Measurements from ENCODE around the gene ODR4.
A peak's percentile ranks its signal among the peaks of the same experiment; 100 is the strongest.
"Not testable (repeated sequence)": the region's sequence is repeated elsewhere in the genome, so short reads cannot be mapped to it uniquely, and the experiment has no call there.

Gene ODR4

DNA sequence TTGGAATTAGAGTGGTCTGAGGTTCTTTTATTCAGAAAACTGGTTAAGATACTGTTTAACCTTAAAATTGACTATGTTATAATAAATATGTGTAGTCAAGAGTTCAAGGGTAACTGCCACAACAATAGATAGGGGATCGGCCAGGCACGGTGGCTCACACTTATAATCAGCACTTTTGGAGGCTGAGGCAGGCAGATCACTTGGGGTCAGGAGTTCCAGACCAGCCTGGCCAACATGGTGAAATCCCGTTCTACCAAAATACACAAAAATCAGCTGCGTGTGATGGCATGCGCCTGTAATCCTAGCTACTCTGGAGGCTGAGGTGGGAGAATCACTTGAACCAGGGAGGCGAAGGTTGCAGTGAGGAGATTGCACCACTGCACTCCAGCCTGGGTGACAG lies 45.8 kb downstream of the ODR4 start:
- DNase-seq (ENCODE audit: low spot score) = no peak

DNA sequence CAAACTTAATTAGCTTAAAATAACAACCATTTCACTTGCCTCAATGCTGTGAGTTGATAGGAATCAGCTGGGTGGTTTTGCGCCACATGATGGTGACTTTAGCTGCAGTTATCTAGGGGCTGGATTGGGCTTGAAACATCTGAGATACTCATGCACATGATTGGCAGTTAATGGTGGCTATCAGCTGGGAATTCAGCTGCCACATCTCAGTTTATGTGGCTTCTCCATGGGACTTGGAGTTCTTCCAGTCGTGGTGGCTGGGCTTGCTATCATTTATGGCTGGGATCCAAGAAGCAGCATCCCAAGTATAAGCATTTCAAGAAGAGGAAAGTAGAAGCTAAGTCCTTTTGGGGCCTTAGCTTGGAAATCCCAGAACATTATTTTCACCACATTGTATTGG lies 48.9 kb downstream of the ODR4 start:
- no peak for DNase-seq (ENCODE audit: low spot score)

DNA sequence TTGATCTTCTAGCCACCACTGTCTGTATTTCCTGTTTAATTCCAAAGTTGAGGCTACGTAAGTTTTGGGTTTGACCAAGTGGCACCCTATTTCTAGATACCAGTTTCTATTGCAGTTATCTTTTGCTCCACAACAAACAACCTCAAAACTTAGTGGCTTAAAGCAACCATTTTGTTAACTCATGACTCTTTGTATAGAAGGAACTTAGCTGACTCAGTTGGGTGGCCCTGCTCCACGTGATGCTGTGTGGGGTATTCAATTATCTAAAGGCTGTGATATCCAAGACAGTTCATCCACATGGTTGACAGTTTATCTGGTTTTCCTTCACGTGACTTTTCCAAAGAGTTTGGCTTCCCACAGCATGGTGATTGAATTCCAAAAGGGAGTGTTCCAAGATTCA lies 50.5 kb downstream of the ODR4 start:
- no peak for DNase-seq (ENCODE audit: low spot score)

DNA sequence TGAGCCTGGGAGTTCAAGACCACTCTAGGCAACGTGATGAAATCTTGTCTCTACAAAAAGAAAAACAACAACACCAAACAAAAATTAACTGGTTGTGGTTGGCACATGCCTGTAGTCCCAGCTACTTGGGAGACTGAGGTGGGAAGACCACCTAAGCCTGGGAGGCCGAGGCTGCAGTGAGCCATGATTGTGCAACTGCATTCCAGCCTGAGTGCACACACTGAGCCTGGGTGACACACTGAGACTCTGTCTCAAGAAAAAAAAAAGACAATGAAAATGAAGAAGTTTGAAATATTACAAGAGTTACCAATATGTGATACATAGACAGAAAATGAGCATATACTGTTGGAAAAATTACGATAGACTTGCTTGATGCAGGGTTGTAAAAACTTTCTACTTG lies 53.4 kb downstream of the ODR4 start:
- no peak for DNase-seq (ENCODE audit: low spot score)

DNA sequence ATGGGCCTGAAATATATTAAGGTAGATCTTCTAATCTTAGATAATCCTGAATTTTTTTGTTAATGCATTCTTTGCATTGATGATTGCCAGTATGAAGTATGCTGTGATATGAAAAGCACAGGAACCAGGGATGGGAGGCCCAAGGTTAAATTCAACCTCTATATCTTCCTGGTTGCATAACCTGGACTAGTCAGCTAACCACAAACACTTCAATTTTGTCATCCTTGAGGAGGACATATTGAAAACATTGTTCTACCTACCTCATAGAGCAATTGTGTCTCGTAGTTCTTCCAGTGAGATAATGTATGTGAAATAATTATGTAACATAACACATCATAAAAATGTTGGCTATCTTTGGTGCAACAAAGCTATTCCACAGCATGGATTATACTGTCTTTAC lies 59.7 kb downstream of the ODR4 start:
- DNase-seq (ENCODE audit: low spot score) = no peak

DNA sequence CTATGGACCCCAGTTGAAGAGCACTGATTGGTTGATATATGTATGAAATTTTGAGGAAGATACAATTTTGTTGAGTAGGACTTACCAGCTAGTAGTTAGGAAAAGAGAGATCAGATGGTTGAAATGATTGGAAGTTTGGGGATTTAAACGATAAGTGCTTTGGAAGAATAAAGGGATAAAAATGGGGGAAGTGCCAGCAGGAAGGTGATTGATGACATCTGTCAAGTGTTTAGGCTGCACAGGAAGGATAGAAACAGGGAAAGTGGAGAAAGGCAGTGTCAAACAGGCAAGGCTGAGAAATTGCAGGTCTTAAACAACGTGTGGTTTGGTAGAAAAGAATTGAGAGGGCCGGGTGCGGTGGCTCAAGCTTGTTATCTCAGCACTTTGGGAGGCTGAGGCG lies 62.9 kb downstream of the ODR4 start:
- DNase-seq (ENCODE audit: low spot score) = no peak

DNA sequence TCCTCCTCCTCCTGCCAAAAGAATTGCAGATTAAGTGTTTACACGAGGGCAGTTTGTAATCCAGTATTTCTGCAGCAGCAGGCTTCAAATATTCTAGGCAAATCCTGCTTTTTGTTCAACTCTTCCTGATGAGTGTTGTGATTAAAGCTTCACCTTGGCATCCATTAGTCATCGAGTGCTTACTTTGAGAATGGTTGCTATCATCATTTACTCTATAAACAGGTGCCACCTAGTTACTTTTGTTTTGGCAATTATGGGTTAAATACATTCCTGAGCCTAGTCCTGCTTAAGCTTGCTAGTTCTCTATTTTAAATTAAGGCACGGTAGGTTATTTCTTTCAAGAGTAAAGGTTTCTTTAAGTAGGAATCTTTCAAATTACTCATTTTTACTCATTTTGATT lies 64.9 kb downstream of the ODR4 start:
- DNase-seq (ENCODE audit: low spot score) = no peak

DNA sequence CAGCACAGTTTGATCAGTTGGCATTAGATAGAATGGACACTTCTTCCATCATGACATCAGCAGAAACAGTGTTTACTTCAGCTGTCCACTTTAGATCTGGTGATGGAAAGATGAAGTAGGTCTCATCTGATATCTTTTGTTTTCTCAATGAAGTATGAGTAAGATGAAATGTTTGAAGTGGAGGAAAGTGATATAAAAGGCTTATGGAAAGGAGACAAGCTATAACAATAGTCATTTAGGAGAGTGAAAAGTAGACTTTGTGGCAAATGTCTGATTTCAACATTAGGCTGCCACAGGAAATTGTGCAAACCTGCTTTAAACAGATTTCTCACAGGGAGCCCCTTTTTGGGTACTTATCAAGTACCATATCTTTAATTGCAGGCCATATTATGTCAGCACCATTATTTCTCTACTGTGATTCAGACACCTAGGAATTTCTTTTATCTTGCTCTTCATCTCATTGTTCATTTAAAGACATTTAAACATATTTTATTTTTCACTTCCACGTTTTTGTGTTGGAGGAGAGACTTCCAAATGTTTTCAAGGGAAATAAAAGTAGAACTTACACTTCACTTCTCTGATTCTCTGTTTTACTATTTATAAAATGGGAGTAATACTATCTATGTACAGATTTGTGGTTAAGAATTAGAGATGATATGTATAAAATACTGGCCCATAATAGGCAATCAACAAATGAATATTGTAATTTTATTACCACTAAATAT lies 67.2 kb downstream of the ODR4 start:
- DNase-seq (ENCODE audit: low spot score) = no peak

DNA sequence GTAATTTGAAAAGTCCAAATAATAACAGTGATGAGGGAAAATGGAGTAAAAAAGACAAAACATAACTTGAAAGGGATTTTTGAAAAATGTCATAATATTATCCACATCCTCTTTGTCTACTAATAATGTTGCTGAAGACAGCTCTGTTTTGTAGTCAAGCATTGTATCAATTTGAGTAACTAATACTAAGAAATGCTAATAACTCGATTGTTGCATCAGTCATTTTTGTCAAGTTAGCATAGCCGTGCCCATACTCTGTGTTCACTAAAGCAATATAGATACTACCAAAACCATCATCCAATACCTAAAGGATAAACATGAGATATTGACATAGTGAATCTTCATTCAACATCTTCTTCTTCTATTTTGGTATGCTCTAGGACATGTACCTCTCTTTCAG lies 68.0 kb downstream of the ODR4 start:
- DNase-seq (ENCODE audit: low spot score) = no peak

DNA sequence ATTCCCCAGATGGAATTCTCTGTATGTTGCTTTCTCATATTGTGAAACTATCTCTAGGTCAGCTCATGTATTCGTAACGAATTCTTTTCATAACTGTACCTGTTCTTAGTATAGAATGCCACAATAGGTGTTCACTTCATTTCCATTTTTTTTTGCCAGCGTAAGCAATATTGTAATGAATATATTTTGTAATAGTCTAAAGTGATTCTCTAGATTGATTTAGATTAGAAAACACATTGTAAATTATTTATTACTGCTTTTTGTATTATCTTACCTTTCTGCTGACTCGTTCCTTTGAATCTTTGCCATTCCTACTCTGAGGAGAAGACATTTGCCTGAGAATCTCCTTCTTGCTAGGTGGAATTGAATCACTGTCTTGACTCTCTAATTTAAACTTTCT lies 70.5 kb downstream of the ODR4 start:
- no peak for DNase-seq (ENCODE audit: low spot score)

DNA sequence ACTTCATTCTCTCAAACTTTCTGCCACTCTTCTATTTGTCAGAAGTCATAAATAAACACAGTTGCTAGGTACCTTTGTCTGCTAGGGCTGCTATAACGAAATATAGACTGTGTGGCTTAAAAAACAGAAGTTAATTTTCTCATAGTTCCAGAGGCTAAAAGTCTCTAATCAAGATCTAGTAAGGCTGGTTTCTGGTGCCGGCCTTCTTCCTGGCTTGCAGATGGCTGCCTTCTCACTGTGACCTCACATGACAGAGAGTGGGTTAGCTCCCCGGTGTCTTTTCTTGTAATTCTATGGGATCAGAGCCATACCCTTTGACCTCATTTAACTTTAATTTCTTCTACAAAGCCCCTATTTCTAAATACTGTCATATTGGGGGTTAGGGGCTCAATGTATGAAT lies 79.3 kb downstream of the ODR4 start:
- no peak for DNase-seq (ENCODE audit: low spot score)

DNA sequence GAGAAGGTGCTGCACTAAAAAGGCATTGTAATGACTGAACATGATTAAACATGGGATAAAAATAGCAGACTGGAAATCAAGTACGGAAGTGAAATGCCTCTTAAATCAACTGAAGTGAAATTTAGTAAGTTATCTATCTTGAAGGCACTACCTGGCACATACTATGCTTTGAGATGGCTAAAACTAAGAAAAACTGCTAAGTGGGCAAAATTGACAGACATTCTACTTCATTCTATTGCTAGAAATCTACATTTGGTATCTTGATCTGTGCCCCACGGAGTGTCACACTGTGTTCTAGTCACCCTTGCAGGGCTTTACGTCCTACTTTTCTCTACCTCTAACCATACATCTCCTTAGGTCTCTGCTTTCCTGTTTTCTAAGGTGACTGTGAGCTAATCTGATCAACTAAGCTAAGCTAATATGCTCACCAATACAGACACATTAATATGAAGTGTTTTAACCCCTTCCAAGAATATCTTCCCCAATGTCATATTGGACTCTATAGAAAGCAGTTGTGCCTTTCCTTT lies 81.2 kb downstream of the ODR4 start:
- DNase-seq (ENCODE audit: low spot score) = no peak

DNA sequence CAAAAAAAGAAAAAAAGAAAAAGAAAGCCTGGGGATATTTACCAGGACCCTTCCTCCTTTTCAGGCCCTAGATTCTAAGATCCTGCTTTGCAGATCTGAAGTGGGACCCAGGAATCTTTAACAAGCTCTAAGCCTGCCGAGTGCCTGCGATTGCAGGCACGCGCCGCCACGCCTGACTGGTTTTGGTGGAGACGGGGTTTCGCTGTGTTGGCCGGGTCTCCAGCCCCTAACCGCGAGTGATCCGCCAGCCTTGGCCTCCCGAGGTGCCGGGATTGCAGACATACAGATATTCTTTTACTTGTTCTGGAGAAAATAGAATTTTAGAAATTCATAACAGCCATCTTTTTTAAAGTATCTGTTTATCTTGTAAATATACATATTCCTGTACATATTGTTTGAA lies 83.5 kb downstream of the ODR4 start:
- DNase-seq (ENCODE audit: low spot score) = not testable (repeated sequence)

DNA sequence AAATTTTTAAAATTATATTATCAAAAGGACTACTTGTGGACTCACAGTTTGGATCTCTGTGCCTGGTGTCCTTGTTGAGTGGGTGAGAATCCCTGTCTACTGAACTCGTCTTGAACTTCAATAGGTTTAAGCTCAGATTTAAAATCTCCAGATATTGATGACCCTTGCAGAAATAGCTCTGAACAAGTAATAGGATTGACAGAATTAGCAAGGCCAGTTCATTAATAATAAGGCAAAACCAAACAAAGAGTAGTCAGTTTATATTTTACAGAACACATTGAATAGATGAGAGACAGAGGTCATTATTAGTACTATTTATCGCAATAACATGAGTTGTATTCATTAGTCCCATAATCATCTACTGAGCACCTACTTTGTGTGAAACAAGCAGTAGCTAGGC lies 85.4 kb downstream of the ODR4 start, which contains the start of gene PDC:
Gene PDC (minus strand): TSS at position 101 of the 400 bp plus-strand sequence. CDS start 11,655 bp downstream, outside the sequence.
- no peak for DNase-seq (ENCODE audit: low spot score)

DNA sequence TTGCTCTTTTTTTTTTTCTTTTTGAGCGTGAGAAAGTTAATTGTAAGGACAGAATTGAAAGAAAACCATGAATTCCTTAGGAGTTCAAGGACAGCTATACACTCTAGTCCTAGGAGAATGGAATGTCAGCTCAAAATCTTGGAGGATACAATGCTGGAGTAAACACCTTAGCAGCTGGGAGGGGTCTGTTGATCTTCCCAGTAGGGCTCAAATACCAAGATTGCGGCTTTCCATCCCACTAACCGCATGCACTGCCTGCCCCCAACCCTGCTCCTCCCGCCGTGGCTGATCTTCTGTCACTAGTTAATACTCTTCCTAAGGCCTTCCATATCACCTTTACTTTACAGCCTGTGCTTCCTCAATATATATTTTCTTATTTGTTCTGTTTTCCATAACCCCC lies 87.9 kb downstream of the ODR4 start:
- no peak for DNase-seq (ENCODE audit: low spot score)

DNA sequence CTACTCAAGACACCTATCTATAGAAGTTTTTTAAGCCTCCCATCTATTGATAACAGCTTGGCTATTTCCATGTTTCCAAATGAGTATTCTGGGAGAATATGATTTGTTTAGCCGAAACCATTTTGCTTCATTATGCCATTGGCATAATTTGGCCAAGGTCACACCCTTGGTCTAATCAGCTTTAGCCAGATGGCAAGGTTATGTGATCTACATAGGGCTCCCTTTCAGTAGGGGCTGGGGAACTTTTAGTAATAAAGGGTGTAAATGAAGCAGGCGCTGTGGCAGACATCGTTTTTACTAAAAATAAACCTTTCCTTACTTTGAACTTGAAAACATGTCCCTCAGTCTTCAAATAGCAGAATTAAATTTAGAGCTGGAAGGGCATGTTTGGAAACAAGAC lies 88.3 kb downstream of the ODR4 start:
- no peak for DNase-seq (ENCODE audit: low spot score)

DNA sequence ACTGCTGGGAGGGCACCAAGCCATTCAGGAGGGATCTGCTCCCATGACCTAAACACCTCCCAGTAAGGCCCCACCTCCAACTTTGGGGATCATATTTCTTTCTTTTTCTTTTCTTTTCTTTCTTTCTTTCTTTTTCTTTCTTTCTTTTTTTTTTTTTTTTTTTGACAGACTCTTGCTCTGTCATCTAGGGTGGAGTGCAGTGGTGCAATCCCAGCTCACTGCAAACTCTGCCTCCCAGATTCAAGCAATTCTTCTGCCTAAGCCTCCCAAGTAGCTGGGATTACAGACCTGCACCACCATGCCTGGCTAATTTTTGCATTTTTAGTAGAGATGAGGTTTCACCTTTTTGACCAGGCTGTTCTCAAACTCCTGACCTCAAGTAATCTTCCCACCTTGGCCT lies 89.9 kb downstream of the ODR4 start:
- DNase-seq (ENCODE audit: low spot score) = not testable (repeated sequence)

DNA sequence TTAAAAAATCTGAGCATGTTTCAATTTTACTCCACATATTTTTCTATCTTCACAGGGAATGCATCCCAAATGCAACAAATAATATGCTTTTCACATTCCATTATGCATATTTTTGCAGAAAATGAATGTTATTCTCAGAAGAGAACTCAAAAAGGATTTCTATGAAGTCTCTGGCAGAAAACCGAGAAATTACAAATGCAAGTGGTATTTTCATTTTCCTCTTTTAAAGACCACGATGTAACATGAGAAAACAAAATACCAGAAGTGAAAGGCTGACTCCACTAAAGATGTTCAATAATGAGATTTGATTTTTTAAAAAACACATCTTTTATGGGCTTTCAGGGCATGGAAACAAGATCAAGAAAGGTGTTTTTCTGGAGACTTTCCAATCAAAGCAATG lies 90.3 kb downstream of the ODR4 start:
- peak; percentile 9 for DNase-seq (ENCODE audit: low spot score)

Data from AG20443 (cell line).